ENCODE data around the gene KDM4C. TPM values are rescaled to one million over a fixed set of nuclear protein-coding genes. Genes with fewer than 3 reads are reported as not detected.

The KDM4C gene
- total RNA-seq, 4 donors from 2014 or later: 52.1 to 83.6 (median 65.5) TPM

DNA sequence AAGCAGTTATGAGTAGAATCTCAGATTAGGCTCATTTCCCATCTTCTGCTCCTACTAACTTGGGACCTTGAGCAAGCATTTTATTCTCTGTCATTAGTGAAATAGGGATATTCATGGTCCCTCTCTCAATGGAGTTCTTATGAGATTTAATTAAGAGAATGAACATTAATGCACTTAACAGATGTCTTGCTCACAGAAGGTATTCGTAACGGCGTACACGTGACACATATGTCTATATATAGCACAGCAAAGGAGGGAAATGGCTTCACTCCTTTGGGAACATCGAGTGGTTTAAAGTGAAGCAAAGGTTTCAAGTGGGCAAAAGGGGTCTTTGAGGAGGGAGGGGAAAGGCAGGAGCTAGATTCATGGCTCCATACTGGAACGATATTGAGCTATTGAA is 24.6 kb downstream of the KDM4C start:
- no peak for DNase-seq
- Histone ChIP-seq H3K4me3 (replicated peaks in 1 of 3) (no peak overlapping the region), H3K9me3 (no peaks in the 10 kb centered on the region), H3K27ac (no peak overlapping the region), H3K36me3 (no peaks in the 10 kb centered on the region), H3K4me1 (peaks cover 7 to 15% of the 10 kb centered on the region in 2 donors), H3K27me3 (no peaks in the 10 kb centered on the region)
- no peak for TF ChIP-seq POLR2A (IDR thresholded peaks at IDR 0.05)
- TF ChIP-seq, protein P1, sequence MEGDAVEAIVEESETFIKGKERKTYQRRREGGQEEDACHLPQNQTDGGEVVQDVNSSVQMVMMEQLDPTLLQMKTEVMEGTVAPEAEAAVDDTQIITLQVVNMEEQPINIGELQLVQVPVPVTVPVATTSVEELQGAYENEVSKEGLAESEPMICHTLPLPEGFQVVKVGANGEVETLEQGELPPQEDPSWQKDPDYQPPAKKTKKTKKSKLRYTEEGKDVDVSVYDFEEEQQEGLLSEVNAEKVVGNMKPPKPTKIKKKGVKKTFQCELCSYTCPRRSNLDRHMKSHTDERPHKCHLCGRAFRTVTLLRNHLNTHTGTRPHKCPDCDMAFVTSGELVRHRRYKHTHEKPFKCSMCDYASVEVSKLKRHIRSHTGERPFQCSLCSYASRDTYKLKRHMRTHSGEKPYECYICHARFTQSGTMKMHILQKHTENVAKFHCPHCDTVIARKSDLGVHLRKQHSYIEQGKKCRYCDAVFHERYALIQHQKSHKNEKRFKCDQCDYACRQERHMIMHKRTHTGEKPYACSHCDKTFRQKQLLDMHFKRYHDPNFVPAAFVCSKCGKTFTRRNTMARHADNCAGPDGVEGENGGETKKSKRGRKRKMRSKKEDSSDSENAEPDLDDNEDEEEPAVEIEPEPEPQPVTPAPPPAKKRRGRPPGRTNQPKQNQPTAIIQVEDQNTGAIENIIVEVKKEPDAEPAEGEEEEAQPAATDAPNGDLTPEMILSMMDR (IDR thresholded peaks at IDR 0.05): no peak
- 87 to 89% methylated on average over 6 of the region's 6 CpGs for WGBS, 2 donors
- intact Hi-C loops (cut with DNase I): no loop called here

DNA sequence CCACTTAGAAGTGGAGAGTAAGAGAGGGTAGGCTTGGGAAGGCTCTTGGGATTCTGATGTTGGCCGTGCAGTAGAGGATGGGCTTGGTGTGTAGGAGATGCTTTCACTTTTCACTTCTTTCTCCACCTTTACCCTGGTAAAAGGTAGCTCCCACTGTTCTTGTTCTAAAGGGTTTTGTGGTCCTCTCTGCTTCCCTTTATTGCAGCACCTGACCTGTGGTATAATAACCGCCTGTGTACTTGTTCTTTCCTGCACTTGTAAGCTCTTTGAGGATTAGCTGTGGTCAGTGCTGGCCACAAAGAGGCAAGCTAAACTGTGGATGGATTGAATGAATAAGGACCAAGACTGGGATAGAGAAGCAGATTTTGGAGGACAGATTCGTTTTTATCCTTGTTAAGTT is 25.2 kb downstream of the KDM4C start:
- TF ChIP-seq, protein P1 (IDR thresholded peaks at IDR 0.05): no peak
- TF ChIP-seq POLR2A (IDR thresholded peaks at IDR 0.05): no peak
- H3K9me3 ChIP-seq: no peaks in the 10 kb centered on the region
- 60 to 78% methylated on average over 3 of the region's 3 CpGs for WGBS, 2 donors
- DNase-seq: no peak
- intact Hi-C loops (cut with DNase I): no loop called here
- no peak overlapping the region for H3K4me3 ChIP-seq (replicated peaks in 1 of 3)
- no peaks in the 10 kb centered on the region for H3K27me3 ChIP-seq
- no peaks in the 10 kb centered on the region for H3K36me3 ChIP-seq
- no peak overlapping the region for H3K27ac ChIP-seq
- peaks cover 8 to 20% of the 10 kb centered on the region in 2 donors for H3K4me1 ChIP-seq

DNA sequence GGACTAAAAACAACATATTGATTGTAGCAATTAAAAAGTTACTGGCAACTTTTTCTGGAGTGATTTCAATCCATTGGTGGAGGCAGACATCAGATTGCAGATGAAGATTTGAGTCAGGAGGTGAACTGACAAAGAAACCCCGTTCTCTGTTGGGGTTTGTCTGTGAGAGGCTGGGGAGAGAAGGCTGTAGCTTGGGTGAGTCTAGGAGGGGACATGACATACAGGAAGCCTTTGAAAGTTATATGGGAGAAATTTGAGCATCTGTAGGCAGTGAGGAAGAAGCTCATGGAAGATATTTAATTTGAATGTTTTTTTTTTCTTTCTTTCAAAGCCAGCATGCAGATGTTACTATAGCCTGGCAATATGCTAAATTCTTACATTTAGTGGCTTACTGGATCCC is 26.0 kb downstream of the KDM4C start:
- no peaks in the 10 kb centered on the region for H3K36me3 ChIP-seq
- H3K9me3 ChIP-seq: no peaks in the 10 kb centered on the region
- H3K27me3 ChIP-seq: no peaks in the 10 kb centered on the region
- DNase-seq: no peak
- intact Hi-C loops (cut with DNase I): no loop called here
- peaks cover 14 to 21% of the 10 kb centered on the region in 2 donors for H3K4me1 ChIP-seq
- WGBS, 2 donors: 80 to 84% methylated on average over 1 of the region's 1 CpG
- TF ChIP-seq, protein P1 (IDR thresholded peaks at IDR 0.05): no peak
- no peak for TF ChIP-seq POLR2A (IDR thresholded peaks at IDR 0.05)
- no peak overlapping the region for H3K4me3 ChIP-seq (replicated peaks in 1 of 3)
- no peak overlapping the region for H3K27ac ChIP-seq

- Histone ChIP-seq H3K27me3 (no peaks in the 10 kb centered on the region), H3K27ac (no peak overlapping the region), H3K4me3 (replicated peaks in 1 of 3) (no peak overlapping the region), H3K4me1 (peaks cover 11 to 16% of the 10 kb centered on the region in 2 donors), H3K9me3 (no peaks in the 10 kb centered on the region), H3K36me3 (no peaks in the 10 kb centered on the region)
- intact Hi-C loops (cut with DNase I): no loop called here
- no peak for DNase-seq
- TF ChIP-seq POLR2A (IDR thresholded peaks at IDR 0.05): no peak
- TF ChIP-seq, protein P1 (IDR thresholded peaks at IDR 0.05): no peak
- 93 to 100% methylated on average over 1 of the region's 1 CpG for WGBS, 2 donors
These were observed 27.9 kb downstream of the KDM4C start for GRCh38 chr9:6785682-6786081.

GRCh38 chr9:6787793-6788161 is 30.0 kb downstream of the KDM4C start:
- TF ChIP-seq POLR2A (IDR thresholded peaks at IDR 0.05): no peak
- TF ChIP-seq, protein P1 (IDR thresholded peaks at IDR 0.05): no peak
- WGBS, 2 donors: 84 to 87% methylated on average over 3 of the region's 3 CpGs
- H3K4me3 ChIP-seq (replicated peaks in 1 of 3): no peak overlapping the region
- H3K27ac ChIP-seq: no peak overlapping the region
- no peaks in the 10 kb centered on the region for H3K36me3 ChIP-seq
- intact Hi-C loops (cut with DNase I): no loop called here
- no peak for DNase-seq
- no peaks in the 10 kb centered on the region for H3K9me3 ChIP-seq
- H3K4me1 ChIP-seq: peaks cover 11 to 16% of the 10 kb centered on the region in 2 donors
- H3K27me3 ChIP-seq: no peaks in the 10 kb centered on the region

Measured in thyroid gland (tissue), 4 donors.